ENCODE data around the gene CTBP1.

The CTBP1 gene

DNA sequence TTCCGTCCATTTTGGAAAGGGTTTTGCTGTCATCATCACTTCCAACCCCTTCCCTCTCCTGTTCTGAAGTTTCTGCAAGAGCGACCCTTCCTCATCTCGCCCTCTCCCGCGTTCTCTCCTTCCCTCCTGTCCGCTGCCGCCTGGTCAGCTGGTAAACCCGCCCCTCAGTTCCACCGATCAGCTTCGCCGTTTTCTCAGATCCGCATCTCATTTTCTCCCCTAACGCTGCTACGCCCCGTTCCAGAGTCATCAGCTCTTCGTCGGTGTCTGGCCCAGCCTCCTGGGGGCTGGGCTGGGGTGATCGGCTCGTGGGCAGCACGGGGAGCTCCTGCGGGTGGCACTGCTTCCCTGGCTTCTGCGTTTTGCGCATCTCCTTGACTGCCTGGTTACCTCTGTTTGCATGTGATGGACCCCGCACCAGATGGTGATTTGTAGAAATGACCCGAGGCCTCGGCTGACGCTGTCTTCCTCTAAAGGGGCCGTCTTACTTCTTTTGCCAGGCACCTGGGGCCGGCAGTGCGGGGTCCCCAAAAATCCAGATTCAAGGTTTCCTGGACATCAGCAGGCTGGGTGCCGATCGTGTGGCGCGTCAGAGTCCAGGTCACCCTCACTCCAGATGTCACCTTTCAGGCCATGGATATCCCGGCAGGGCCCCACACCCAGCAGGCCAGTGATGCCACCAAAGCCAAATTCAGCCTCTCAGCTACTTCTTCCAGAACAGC, 13.4 kb downstream of the CTBP1 start:
- Histone ChIP-seq H2AFZ (ENCODE audit: low read length) (no peak overlapping the region), H3K9me3 (ENCODE audit: insufficient read depth, low read depth, low read length) (no peaks in the 10 kb centered on the region), H3K4me1 (ENCODE audit: insufficient read depth, low read length, poor library complexity, severe bottlenecking) (no peaks in the 10 kb centered on the region), H3K79me2 (ENCODE audit: insufficient read depth, low read length) (peaks cover 24% of the 10 kb centered on the region; the same call in 1 of the 2 replicates), H4K20me1 (ENCODE audit: insufficient read depth, low read length, poor library complexity, severe bottlenecking) (peaks cover 24% of the 10 kb centered on the region), H3K4me2 (ENCODE audit: low read depth, low read length, poor library complexity, severe bottlenecking) (no peak overlapping the region), H3K9ac (ENCODE audit: low read depth, low read length, poor library complexity, severe bottlenecking) (no peak overlapping the region), H3K36me3 (ENCODE audit: insufficient read depth, low read length) (peaks cover 86% of the 10 kb centered on the region; the same call in 1 of the 2 replicates), H3F3A (ENCODE audit: low read depth) (no peaks in the 10 kb centered on the region), H3K9me2 (replicated peaks; ENCODE audit: low read depth, low read length) (no peaks in the 10 kb centered on the region), H3K4me3 (ENCODE audit: low read length, poor library complexity, severe bottlenecking) (no peak overlapping the region), H3K27me3 (ENCODE audit: insufficient read depth, low read length, poor library complexity, severe bottlenecking) (no peaks in the 10 kb centered on the region)
- TF ChIP-seq, protein P1, sequence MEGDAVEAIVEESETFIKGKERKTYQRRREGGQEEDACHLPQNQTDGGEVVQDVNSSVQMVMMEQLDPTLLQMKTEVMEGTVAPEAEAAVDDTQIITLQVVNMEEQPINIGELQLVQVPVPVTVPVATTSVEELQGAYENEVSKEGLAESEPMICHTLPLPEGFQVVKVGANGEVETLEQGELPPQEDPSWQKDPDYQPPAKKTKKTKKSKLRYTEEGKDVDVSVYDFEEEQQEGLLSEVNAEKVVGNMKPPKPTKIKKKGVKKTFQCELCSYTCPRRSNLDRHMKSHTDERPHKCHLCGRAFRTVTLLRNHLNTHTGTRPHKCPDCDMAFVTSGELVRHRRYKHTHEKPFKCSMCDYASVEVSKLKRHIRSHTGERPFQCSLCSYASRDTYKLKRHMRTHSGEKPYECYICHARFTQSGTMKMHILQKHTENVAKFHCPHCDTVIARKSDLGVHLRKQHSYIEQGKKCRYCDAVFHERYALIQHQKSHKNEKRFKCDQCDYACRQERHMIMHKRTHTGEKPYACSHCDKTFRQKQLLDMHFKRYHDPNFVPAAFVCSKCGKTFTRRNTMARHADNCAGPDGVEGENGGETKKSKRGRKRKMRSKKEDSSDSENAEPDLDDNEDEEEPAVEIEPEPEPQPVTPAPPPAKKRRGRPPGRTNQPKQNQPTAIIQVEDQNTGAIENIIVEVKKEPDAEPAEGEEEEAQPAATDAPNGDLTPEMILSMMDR (conservative IDR thresholded peaks at IDR 0.05; ENCODE audit: low read length), result no peak
- no peak for TF ChIP-seq EZH2phosphoT487 (IDR thresholded peaks at IDR 0.05; ENCODE audit: borderline replicate concordance)

DNA sequence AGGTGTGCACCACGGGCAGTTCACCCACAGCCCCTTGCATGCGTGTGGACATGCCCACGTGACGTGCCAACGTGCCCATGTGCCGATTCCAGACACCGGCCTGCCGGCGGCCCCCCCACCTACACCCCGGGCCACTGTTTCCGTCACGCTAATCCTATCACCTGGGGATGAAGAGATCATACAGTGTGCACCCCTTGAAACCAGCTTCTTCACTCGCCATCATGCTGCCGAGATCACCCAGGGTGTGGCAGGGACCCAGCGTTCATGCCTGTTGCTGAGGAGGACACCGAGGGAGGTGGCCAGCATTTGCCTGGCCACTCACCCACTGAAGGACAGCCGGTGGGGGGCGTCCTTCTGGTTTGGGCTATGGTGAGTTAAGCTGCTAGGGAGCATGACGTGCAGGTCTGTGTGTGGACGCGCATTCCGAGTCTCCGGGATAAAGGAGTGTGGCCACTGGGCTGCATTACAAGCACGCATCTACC, 14.1 kb downstream of the CTBP1 start:
- no peaks in the 10 kb centered on the region for H3F3A ChIP-seq (ENCODE audit: low read depth)
- H3K79me2 ChIP-seq (ENCODE audit: insufficient read depth, low read length), result peaks cover 21% of the 10 kb centered on the region; the same call in 1 of the 2 replicates
- no peak overlapping the region for H3K9ac ChIP-seq (ENCODE audit: low read depth, low read length, poor library complexity, severe bottlenecking)
- no peaks in the 10 kb centered on the region for H3K27me3 ChIP-seq (ENCODE audit: insufficient read depth, low read length, poor library complexity, severe bottlenecking)
- TF ChIP-seq, protein P1 (conservative IDR thresholded peaks at IDR 0.05; ENCODE audit: low read length), result no peak
- TF ChIP-seq EZH2phosphoT487 (IDR thresholded peaks at IDR 0.05; ENCODE audit: borderline replicate concordance), result no peak
- H3K36me3 ChIP-seq (ENCODE audit: insufficient read depth, low read length), result peaks cover 89% of the 10 kb centered on the region; the same call in 1 of the 2 replicates
- no peaks in the 10 kb centered on the region for H3K9me2 ChIP-seq (replicated peaks; ENCODE audit: low read depth, low read length)
- no peaks in the 10 kb centered on the region for H3K4me1 ChIP-seq (ENCODE audit: insufficient read depth, low read length, poor library complexity, severe bottlenecking)
- no peak overlapping the region for H2AFZ ChIP-seq (ENCODE audit: low read length)
- no peak overlapping the region for H3K4me2 ChIP-seq (ENCODE audit: low read depth, low read length, poor library complexity, severe bottlenecking)
- H4K20me1 ChIP-seq (ENCODE audit: insufficient read depth, low read length, poor library complexity, severe bottlenecking), result peaks cover 20% of the 10 kb centered on the region
- no peak overlapping the region for H3K4me3 ChIP-seq (ENCODE audit: low read length, poor library complexity, severe bottlenecking)
- no peaks in the 10 kb centered on the region for H3K9me3 ChIP-seq (ENCODE audit: insufficient read depth, low read depth, low read length)

DNA sequence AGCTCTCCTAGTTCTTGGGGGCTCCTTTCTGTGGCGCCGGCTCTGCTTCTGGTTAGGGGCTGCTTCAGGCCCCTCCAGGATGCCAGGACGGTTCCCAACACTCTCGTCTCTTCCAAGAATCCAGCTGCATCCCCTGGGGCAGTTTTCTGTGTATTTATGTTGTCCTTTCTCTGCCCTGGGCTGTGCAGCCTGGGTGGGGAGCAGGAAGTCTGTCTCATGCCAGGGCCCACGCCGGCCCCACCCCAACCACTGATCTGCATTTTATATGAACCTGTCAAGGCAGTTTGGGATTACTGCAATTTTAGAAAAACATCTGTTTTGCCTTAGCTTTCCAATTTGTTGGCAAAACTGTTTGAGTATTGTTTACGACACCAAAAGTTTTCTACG, 14.6 kb downstream of the CTBP1 start:
- H3K9me2 ChIP-seq (replicated peaks; ENCODE audit: low read depth, low read length), result no peaks in the 10 kb centered on the region
- TF ChIP-seq EZH2phosphoT487 (IDR thresholded peaks at IDR 0.05; ENCODE audit: borderline replicate concordance), result no peak
- TF ChIP-seq, protein P1 (conservative IDR thresholded peaks at IDR 0.05; ENCODE audit: low read length), result no peak
- no peaks in the 10 kb centered on the region for H3K9me3 ChIP-seq (ENCODE audit: insufficient read depth, low read depth, low read length)
- H3K79me2 ChIP-seq (ENCODE audit: insufficient read depth, low read length), result peaks cover 15% of the 10 kb centered on the region; the same call in 1 of the 2 replicates
- no peaks in the 10 kb centered on the region for H3K4me1 ChIP-seq (ENCODE audit: insufficient read depth, low read length, poor library complexity, severe bottlenecking)
- H4K20me1 ChIP-seq (ENCODE audit: insufficient read depth, low read length, poor library complexity, severe bottlenecking), result peaks cover 15% of the 10 kb centered on the region
- H3F3A ChIP-seq (ENCODE audit: low read depth), result no peaks in the 10 kb centered on the region
- H3K27me3 ChIP-seq (ENCODE audit: insufficient read depth, low read length, poor library complexity, severe bottlenecking), result no peaks in the 10 kb centered on the region
- H2AFZ ChIP-seq (ENCODE audit: low read length), result no peak overlapping the region
- H3K9ac ChIP-seq (ENCODE audit: low read depth, low read length, poor library complexity, severe bottlenecking), result no peak overlapping the region
- no peak overlapping the region for H3K4me3 ChIP-seq (ENCODE audit: low read length, poor library complexity, severe bottlenecking)
- H3K4me2 ChIP-seq (ENCODE audit: low read depth, low read length, poor library complexity, severe bottlenecking), result no peak overlapping the region
- peaks cover 88% of the 10 kb centered on the region; the same call in 1 of the 2 replicates for H3K36me3 ChIP-seq (ENCODE audit: insufficient read depth, low read length)
